ENCODE measurements around the gene RAN. TPM values are rescaled to one million over a fixed set of nuclear protein-coding genes. Genes with fewer than 3 reads are reported as not detected.

RAN gene
- total and polyA plus RNA-seq, 9 of the 15 experiments (the other 6 are each of a cell fraction or from before 2014, with no cell fraction given), result 1,687 to 3,820 (median 2,300) TPM

DNA sequence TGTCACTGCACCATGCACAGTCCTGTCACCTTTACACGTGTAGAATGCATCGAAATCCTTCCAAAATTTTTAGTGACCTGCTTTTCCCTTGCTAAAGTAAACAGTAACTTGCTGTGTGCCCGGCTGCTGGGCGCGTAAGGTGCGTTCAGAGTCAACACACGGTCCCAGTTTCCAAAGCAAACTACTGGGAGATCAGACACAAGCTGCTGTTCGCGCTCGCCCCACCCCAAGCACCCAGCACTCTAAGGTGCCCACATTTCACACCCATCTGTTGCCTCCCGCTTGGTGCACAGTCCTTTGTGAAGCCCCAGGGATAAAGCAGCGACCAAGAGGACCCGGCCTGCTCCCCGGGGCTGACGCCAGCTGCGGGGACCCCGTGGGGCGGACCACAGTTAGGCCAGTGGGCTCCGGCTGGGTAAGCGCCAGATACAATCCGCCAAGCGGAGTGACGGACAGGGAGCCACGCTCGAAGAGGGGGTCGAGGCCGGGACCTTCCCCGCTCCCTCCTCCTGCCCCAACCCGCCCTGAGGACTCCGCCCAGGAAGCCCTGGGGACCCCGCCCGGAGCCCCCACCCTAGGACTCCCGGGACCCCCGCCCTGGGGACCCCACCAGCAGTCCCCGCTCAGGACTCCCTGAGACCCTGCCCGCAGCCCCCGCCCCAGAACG is 33.4 kb upstream of the RAN start (continued):
- TF ChIP-seq, protein P1, sequence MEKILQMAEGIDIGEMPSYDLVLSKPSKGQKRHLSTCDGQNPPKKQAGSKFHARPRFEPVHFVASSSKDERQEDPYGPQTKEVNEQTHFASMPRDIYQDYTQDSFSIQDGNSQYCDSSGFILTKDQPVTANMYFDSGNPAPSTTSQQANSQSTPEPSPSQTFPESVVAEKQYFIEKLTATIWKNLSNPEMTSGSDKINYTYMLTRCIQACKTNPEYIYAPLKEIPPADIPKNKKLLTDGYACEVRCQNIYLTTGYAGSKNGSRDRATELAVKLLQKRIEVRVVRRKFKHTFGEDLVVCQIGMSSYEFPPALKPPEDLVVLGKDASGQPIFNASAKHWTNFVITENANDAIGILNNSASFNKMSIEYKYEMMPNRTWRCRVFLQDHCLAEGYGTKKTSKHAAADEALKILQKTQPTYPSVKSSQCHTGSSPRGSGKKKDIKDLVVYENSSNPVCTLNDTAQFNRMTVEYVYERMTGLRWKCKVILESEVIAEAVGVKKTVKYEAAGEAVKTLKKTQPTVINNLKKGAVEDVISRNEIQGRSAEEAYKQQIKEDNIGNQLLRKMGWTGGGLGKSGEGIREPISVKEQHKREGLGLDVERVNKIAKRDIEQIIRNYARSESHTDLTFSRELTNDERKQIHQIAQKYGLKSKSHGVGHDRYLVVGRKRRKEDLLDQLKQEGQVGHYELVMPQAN (IDR thresholded peaks at IDR 0.05; ENCODE audit: borderline replicate concordance), result peak; percentile 58; the same call in 1 of the 2 replicates
- TF ChIP-seq ZFX (CRISPR knock-in tag; IDR thresholded peaks at IDR 0.05) (peak; percentile 46; the same call in 1 of the 2 replicates), POLR2H (tag; IDR thresholded peaks at IDR 0.05; ENCODE audit: low read depth) (no peak), BCL6 (CRISPR knock-in tag; IDR thresholded peaks at IDR 0.05) (no peak), SRSF3 (IDR thresholded peaks at IDR 0.05; ENCODE audit: insufficient read depth, low read length) (no peak), TARDBP (IDR thresholded peaks at IDR 0.05) (no peak), U2AF1 (optimal IDR thresholded peaks at IDR 0.05; ENCODE audit: low read depth, low read length) (no peak), SAFB2 (IDR thresholded peaks at IDR 0.05; ENCODE audit: borderline replicate concordance, low read depth, low read length, severe bottlenecking) (no peak), ZFP36 (IDR thresholded peaks at IDR 0.05; ENCODE audit: low read depth, low read length, partially characterized antibody) (no peak), NFE2 (IDR thresholded peaks at IDR 0.05; ENCODE audit: low read depth) (no peak), OTX1 (CRISPR knock-in tag; IDR thresholded peaks at IDR 0.05) (no peak), ZNF197 (CRISPR knock-in tag; IDR thresholded peaks at IDR 0.05; ENCODE audit: low read depth) (no peak), CAMTA2 (CRISPR knock-in tag; conservative IDR thresholded peaks at IDR 0.05) (no peak), ZNF444 (CRISPR knock-in tag; IDR thresholded peaks at IDR 0.05) (no peak), HOXB6 (CRISPR knock-in tag; IDR thresholded peaks at IDR 0.05; ENCODE audit: borderline replicate concordance) (no peak), ZNF143 (CRISPR knock-in tag; IDR thresholded peaks at IDR 0.05) (no peak; the same call in 1 of the 2 replicates), CHD1 (IDR thresholded peaks at IDR 0.05; ENCODE audit: low read length) (no peak), THRAP3 (IDR thresholded peaks at IDR 0.05; ENCODE audit: borderline replicate concordance) (no peak), KDM5B (IDR thresholded peaks at IDR 0.05; ENCODE audit: insufficient replicate concordance, low read depth, low read length) (no peak)
- TF ChIP-seq, protein P2, sequence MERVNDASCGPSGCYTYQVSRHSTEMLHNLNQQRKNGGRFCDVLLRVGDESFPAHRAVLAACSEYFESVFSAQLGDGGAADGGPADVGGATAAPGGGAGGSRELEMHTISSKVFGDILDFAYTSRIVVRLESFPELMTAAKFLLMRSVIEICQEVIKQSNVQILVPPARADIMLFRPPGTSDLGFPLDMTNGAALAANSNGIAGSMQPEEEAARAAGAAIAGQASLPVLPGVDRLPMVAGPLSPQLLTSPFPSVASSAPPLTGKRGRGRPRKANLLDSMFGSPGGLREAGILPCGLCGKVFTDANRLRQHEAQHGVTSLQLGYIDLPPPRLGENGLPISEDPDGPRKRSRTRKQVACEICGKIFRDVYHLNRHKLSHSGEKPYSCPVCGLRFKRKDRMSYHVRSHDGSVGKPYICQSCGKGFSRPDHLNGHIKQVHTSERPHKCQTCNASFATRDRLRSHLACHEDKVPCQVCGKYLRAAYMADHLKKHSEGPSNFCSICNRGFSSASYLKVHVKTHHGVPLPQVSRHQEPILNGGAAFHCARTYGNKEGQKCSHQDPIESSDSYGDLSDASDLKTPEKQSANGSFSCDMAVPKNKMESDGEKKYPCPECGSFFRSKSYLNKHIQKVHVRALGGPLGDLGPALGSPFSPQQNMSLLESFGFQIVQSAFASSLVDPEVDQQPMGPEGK (CRISPR knock-in tag; IDR thresholded peaks at IDR 0.05; ENCODE audit: borderline replicate concordance), result no peak
- TF ChIP-seq, protein P3, sequence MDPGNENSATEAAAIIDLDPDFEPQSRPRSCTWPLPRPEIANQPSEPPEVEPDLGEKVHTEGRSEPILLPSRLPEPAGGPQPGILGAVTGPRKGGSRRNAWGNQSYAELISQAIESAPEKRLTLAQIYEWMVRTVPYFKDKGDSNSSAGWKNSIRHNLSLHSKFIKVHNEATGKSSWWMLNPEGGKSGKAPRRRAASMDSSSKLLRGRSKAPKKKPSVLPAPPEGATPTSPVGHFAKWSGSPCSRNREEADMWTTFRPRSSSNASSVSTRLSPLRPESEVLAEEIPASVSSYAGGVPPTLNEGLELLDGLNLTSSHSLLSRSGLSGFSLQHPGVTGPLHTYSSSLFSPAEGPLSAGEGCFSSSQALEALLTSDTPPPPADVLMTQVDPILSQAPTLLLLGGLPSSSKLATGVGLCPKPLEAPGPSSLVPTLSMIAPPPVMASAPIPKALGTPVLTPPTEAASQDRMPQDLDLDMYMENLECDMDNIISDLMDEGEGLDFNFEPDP (CRISPR knock-in tag; IDR thresholded peaks at IDR 0.05), result no peak
- TF ChIP-seq, protein P4, sequence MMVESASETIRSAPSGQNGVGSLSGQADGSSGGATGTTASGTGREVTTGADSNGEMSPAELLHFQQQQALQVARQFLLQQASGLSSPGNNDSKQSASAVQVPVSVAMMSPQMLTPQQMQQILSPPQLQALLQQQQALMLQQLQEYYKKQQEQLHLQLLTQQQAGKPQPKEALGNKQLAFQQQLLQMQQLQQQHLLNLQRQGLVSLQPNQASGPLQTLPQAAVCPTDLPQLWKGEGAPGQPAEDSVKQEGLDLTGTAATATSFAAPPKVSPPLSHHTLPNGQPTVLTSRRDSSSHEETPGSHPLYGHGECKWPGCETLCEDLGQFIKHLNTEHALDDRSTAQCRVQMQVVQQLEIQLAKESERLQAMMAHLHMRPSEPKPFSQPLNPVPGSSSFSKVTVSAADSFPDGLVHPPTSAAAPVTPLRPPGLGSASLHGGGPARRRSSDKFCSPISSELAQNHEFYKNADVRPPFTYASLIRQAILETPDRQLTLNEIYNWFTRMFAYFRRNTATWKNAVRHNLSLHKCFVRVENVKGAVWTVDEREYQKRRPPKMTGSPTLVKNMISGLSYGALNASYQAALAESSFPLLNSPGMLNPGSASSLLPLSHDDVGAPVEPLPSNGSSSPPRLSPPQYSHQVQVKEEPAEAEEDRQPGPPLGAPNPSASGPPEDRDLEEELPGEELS (CRISPR knock-in tag; IDR thresholded peaks at IDR 0.05; ENCODE audit: borderline replicate concordance), result no peak

Data from K562 (cell line).